GDM1 (cell line): ENCODE data around the gene OR7G1.
"Not testable (repeated sequence)": the region's sequence is repeated elsewhere in the genome, so short reads cannot be mapped to it uniquely, and the experiment has no call there.

Experiments used
- DNase-seq: peaks from one replicate; lab custom pipeline; 2025; lab: John Stamatoyannopoulos, UW

Gene OR7G1

GRCh38 chr19:9078651-9079050 is 36.9 kb downstream of the OR7G1 start:
- DNase-seq = no peak

GRCh38 chr19:9076901-9077300 is 38.7 kb downstream of the OR7G1 start:
- no peak for DNase-seq

- peak; percentile 50 for DNase-seq
These were observed 40.3 kb downstream of the OR7G1 start for GRCh38 chr19:9075064-9075949.

GRCh38 chr19:9073806-9074205 is 41.8 kb downstream of the OR7G1 start:
- DNase-seq = no peak

GRCh38 chr19:9071720-9072119 is 43.8 kb downstream of the OR7G1 start:
- not testable (repeated sequence) for DNase-seq

GRCh38 chr19:9070066-9070465 is 45.5 kb downstream of the OR7G1 start:
- no peak for DNase-seq

- no peak for DNase-seq
These were observed 50.0 kb downstream of the OR7G1 start for GRCh38 chr19:9065457-9066014.
